Measurements from ENCODE around the gene COA7. TPM values are rescaled to one million over a fixed set of nuclear protein-coding genes. Genes with fewer than 3 reads are reported as not detected.

The COA7 gene
- total and polyA plus RNA-seq, 12 donors: 3.1 to 34.5 (median 12.9) TPM

GRCh38 chr1:52672946-52673345, 25.2 kb downstream of the COA7 start:
- Histone ChIP-seq H3K4me3 (no peak overlapping the region), H3K4me1 (replicated peaks in 1 of 2) (peaks cover 0 to 18% of the 10 kb centered on the region in 2 donors), H3K9me3 (replicated peaks in 1 of 3) (no peaks in the 10 kb centered on the region), H3K36me3 (replicated peaks in 1 of 2) (no peaks in the 10 kb centered on the region), H3K27me3 (no peaks in the 10 kb centered on the region), H3K27ac (no peak overlapping the region)
- 38 to 80% (median 53%) methylated on average over 1 of the region's 1 CpG; no CpG with 5 or more reads in 1 of the 4 donors for WGBS, 4 donors
- TF ChIP-seq CTCF (IDR thresholded peaks at IDR 0.05) (no peak), POLR2A (IDR thresholded peaks at IDR 0.05) (no peak)
- intact Hi-C loops (cut with DNase I): no loop called here
- DNase-seq: no peak

- TF ChIP-seq POLR2A (IDR thresholded peaks at IDR 0.05) (no peak), CTCF (IDR thresholded peaks at IDR 0.05) (no peak)
- intact Hi-C loops (cut with DNase I): no loop called here
- no peak for DNase-seq
Measured at GRCh38 chr1:52670604-52671003, 27.5 kb downstream of the COA7 start.

GRCh38 chr1:52669696-52670095, 28.5 kb downstream of the COA7 start:
- no peak for DNase-seq
- no peaks in the 10 kb centered on the region for H3K27me3 ChIP-seq
- no peak overlapping the region for H3K4me3 ChIP-seq
- no peaks in the 10 kb centered on the region for H3K4me1 ChIP-seq (replicated peaks in 1 of 2)
- no peak overlapping the region for H3K27ac ChIP-seq
- H3K9me3 ChIP-seq (replicated peaks in 1 of 3): no peaks in the 10 kb centered on the region
- WGBS, 4 donors: 94 to 100% (median 98%) methylated on average over 1 of the region's 1 CpG
- TF ChIP-seq CTCF (IDR thresholded peaks at IDR 0.05): no peak
- TF ChIP-seq POLR2A (IDR thresholded peaks at IDR 0.05): no peak
- H3K36me3 ChIP-seq (replicated peaks in 1 of 2): no peaks in the 10 kb centered on the region
- intact Hi-C loops (cut with DNase I): no loop called here

More at GRCh38 chr1:52670604-52671003, 27.5 kb downstream of the COA7 start:
- WGBS, 4 donors: 77 to 90% (median 80%) methylated on average over 2 of the region's 2 CpGs
- Histone ChIP-seq H3K27me3 (no peaks in the 10 kb centered on the region), H3K27ac (no peak overlapping the region), H3K4me3 (no peak overlapping the region), H3K36me3 (replicated peaks in 1 of 2) (no peaks in the 10 kb centered on the region), H3K9me3 (replicated peaks in 1 of 3) (no peaks in the 10 kb centered on the region), H3K4me1 (replicated peaks in 1 of 2) (no peaks in the 10 kb centered on the region)

GRCh38 chr1:52668711-52669110, 29.4 kb downstream of the COA7 start:
- Histone ChIP-seq H3K36me3 (replicated peaks in 1 of 2) (no peaks in the 10 kb centered on the region), H3K27me3 (no peaks in the 10 kb centered on the region), H3K4me3 (no peak overlapping the region), H3K4me1 (replicated peaks in 1 of 2) (no peaks in the 10 kb centered on the region), H3K27ac (no peak overlapping the region), H3K9me3 (replicated peaks in 1 of 3) (no peaks in the 10 kb centered on the region)
- no peak for TF ChIP-seq POLR2A (IDR thresholded peaks at IDR 0.05)
- TF ChIP-seq CTCF (IDR thresholded peaks at IDR 0.05): no peak
- DNase-seq: peak in 5 of 7 donors; percentile 15 to 54 (median 34)
- WGBS, 4 donors: 73 to 100% (median 84%) methylated on average over 1 to 2 of the region's 2 CpGs
- intact Hi-C loops (cut with DNase I): no loop called here
